B cell (primary cell): ENCODE measurements around the gene ZC3HAV1L. TPM values are rescaled to one million over a fixed set of nuclear protein-coding genes. Genes with fewer than 3 reads are reported as not detected.
A peak's percentile ranks its signal among the peaks of the same experiment; 100 is the strongest.

Source experiments
- ATAC-seq: fragments of 200-7000 bp; cut with Tn5 transposase; one replicate; pipeline ENCODE4 v1.10.0; 2021; ENCODE audit warnings: low read depth, mild to moderate bottlenecking, moderate number of reproducible peaks, moderate library complexity
- CTCF ChIA-PET: fragments of 350-600 bp; sonication (Branson Sonifier 250); formaldehyde crosslinking; loops from one replicate; lab custom pipeline; 2021; ENCODE audit warnings: antibody characterized with exemption, inconsistent platforms; lab: Charles Lee
- POLR2A ChIA-PET: fragments of 350-600 bp; sonication (Branson Sonifier 250); formaldehyde crosslinking; loops from one replicate; lab custom pipeline; 2021; ENCODE audit warnings: antibody characterized with exemption; lab: Charles Lee
- DNase-seq: peaks from one replicate; pipeline ENCODE4 v3.0.0; 2013
- H2AFZ ChIP-seq: 2 replicates; pipeline ENCODE4 v1.6.1; 2012; ENCODE audit warnings: mild to moderate bottlenecking, low read depth, low read length; ENCODE audit not compliant: insufficient read depth, poor library complexity, severe bottlenecking
- H3K27ac ChIP-seq, 2 donors: 1 replicate in 1 of 2; 2 replicates in 1 of 2; pipeline ENCODE4 v1.5.1; 2012 to 2013; ENCODE audit warnings: low read length in 2 of 2, mild to moderate bottlenecking in 2 of 2, moderate library complexity in 1 of 2
- H3K27me3 ChIP-seq, 4 experiments: fragments of 200-600 bp in 1 of 4; sonication (generic) in 1 of 4; replicated peaks in 1 of 4; 1 replicate in 2 of 4; 2 replicates in 2 of 4; pipeline versions ENCODE4 v1.6.1 to v1.7.0; 2013 to 2016; ENCODE audit warnings: low read length in 3 of 4, mild to moderate bottlenecking in 2 of 4, mixed read lengths in 1 of 4, moderate library complexity in 1 of 4; ENCODE audit not compliant: insufficient read depth in 4 of 4, control insufficient read depth in 3 of 4; ENCODE audit errors: control extremely low read depth in 1 of 4
- H3K36me3 ChIP-seq, 2 experiments: replicated peaks in 1 of 2; 1 replicate in 1 of 2; 2 replicates in 1 of 2; pipeline versions ENCODE4 v1.6.1 to v1.7.1; 2013; ENCODE audit warnings: low read length in 1 of 2; ENCODE audit not compliant: insufficient read depth in 2 of 2, control insufficient read depth in 1 of 2; ENCODE audit errors: control extremely low read depth in 1 of 2, extremely low read depth in 1 of 2
- H3K4me1 ChIP-seq, 2 donors: fragments of 200-600 bp in 1 of 2; sonication (generic) in 1 of 2; 1 replicate in 1 of 2; 2 replicates in 1 of 2; pipeline versions ENCODE4 v1.5.1 to v1.6.1; 2013 to 2017; ENCODE audit warnings: low read length in 2 of 2; ENCODE audit not compliant: control insufficient read depth in 2 of 2, insufficient read depth in 2 of 2
- H3K4me2 ChIP-seq: replicated peaks from 2 replicates; pipeline ENCODE3; 2012; ENCODE audit warnings: mild to moderate bottlenecking, low read depth, low read length; ENCODE audit not compliant: poor library complexity, severe bottlenecking
- H3K4me3 ChIP-seq, 5 experiments: fragments of 200-600 bp in 1 of 5; sonication (generic) in 1 of 5; 1 replicate in 3 of 5; 2 replicates in 2 of 5; pipeline versions ENCODE4 v1.5.1 to v1.7.0; 2011 to 2016; ENCODE audit warnings: low read length in 4 of 5, mild to moderate bottlenecking in 4 of 5, low read depth in 2 of 5, control low read depth in 1 of 5, moderate library complexity in 1 of 5; ENCODE audit not compliant: insufficient read depth in 1 of 5; ENCODE audit errors: control extremely low read depth in 1 of 5, extremely low read depth in 1 of 5
- H3K79me2 ChIP-seq: fragments of 200-600 bp; sonication (generic); one replicate; pipeline ENCODE4 v1.6.0; 2016; ENCODE audit warnings: low read length; ENCODE audit not compliant: control insufficient read depth, insufficient read depth
- H3K9ac ChIP-seq: fragments of 200-600 bp; sonication (generic); 2 replicates; pipeline ENCODE4 v1.6.1; 2017; ENCODE audit warnings: mild to moderate bottlenecking, low read length, moderate library complexity
- H3K9me3 ChIP-seq, 3 donors: one replicate each; pipeline versions ENCODE4 v1.6.1 to v1.7.1; 2013; ENCODE audit warnings: low read length in 2 of 3; ENCODE audit not compliant: control insufficient read depth in 2 of 3, insufficient read depth in 1 of 3; ENCODE audit errors: control extremely low read depth in 1 of 3
- H4K20me1 ChIP-seq: 2 replicates; pipeline ENCODE4 v1.6.0; 2012; ENCODE audit warnings: mild to moderate bottlenecking, low read length; ENCODE audit not compliant: insufficient read depth, control insufficient read depth, poor library complexity, severe bottlenecking
- H3K27ac Mint-ChIP-seq: one replicate; pipeline ENCODE4 v1.8.0; 2021; ENCODE audit warnings: mixed read lengths
- H3K27me3 Mint-ChIP-seq: one replicate; pipeline ENCODE4 v1.8.0; 2021; ENCODE audit warnings: mixed read lengths
- H3K4me1 Mint-ChIP-seq: one replicate; pipeline ENCODE4 v1.8.0; 2021; ENCODE audit warnings: mixed read lengths
- H3K4me3 Mint-ChIP-seq: one replicate; pipeline ENCODE4 v1.8.0; 2021; ENCODE audit warnings: mixed read lengths
- H3K9me3 Mint-ChIP-seq: one replicate; pipeline ENCODE4 v1.8.0; 2022; ENCODE audit warnings: mixed read lengths; ENCODE audit not compliant: insufficient read depth
- CTCF ChIP-seq: fragments of 200-600 bp; IDR thresholded peaks from one replicate; pipeline ENCODE4 v1.8.0; 2022; ENCODE audit warnings: antibody characterized with exemption, mild to moderate bottlenecking
- EZH2 ChIP-seq: IDR thresholded peaks from 2 replicates; pipeline ENCODE4 v1.6.1; 2012; ENCODE audit warnings: borderline replicate concordance, low read depth, mild to moderate bottlenecking, moderate library complexity, low read length; ENCODE audit not compliant: insufficient read depth, poor library complexity, severe bottlenecking
- WGBS: methylation state at CpG from one replicate; pipeline ENCODE4 v1.1.5; 2013; ENCODE audit warnings: missing lambda C conversion rate; ENCODE audit not compliant: insufficient coverage; 5-methylcytosine and 5-hydroxymethylcytosine counted together
- intact Hi-C: fragments of 100-400 bp; cut with micrococcal nuclease; formaldehyde crosslinking; loops from one replicate; pipeline ENCODE4 v1.10.0; 2022
- polyA plus RNA-seq: library from polyadenylated mRNA; depleted of rRNA; stranded (reverse); fragments of >200 nt; gene quantifications from 2 replicates; pipeline ENCODE4 v1.2.3, GENCODE V29; 2012
- total RNA-seq, 2 donors: library from RNA; stranded (reverse); fragments of 120-200 nt in 1 of 2; gene quantifications; 1 replicate in 1 of 2; 2 replicates in 1 of 2; pipeline versions ENCODE4 v1.2.3 to v1.2.4, GENCODE V29; 2013 to 2022

Gene ZC3HAV1L
- total and polyA plus RNA-seq, 2 donors (not counting 1 experiment from before 2014, with no cell fraction given) = 0.82 to 1.8 TPM

GRCh38 chr7:138980563-138981291 is 55.1 kb downstream of the ZC3HAV1L start:
- Histone ChIP-seq H3K36me3 (no peaks in the 10 kb centered on the region), H3K27ac (no peak overlapping the region), H3K4me2 (peak overlapping the region; percentile 94), H3K4me3 (peak overlapping the region; percentile 23 to 62 (median 52)), H3K4me1 (peaks cover 12 to 17% of the 10 kb centered on the region in 2 donors), H3K27me3 (peaks cover 0 to 40% (median 24%) of the 10 kb centered on the region in 4 experiments), H3K9me3 (peaks cover 0 to 7% (median 0%) of the 10 kb centered on the region in 3 donors), H4K20me1 (no peaks in the 10 kb centered on the region), H3K9ac (peak overlapping the region; percentile 62), H2AFZ (peak overlapping the region; percentile 73), H3K79me2 (no peaks in the 10 kb centered on the region)
- DNase-seq (peak; percentile 28), ATAC-seq (peak; percentile 31)
- peaks cover 14% of the 10 kb centered on the region for H3K4me1 Mint-ChIP-seq
- intact Hi-C loops = loop anchor here (2.0 to 5.0 kb wide), 2 partner anchors 94 to 252 kb away; partner anchors contain the start of gene UBN2
- WGBS = 1% methylated on average over 68 of the region's 68 CpGs
- no peaks in the 10 kb centered on the region for H3K9me3 Mint-ChIP-seq
- H3K27ac Mint-ChIP-seq = no peak overlapping the region
- H3K4me3 Mint-ChIP-seq = peak overlapping the region; percentile 91
- ChIA-PET POLR2A (interaction anchor here (1.0 kb wide), 1 partner anchor 138 kb away, joined by 3 read pairs; no protein-coding TSS in a partner anchor), CTCF (no interaction called here)
- TF ChIP-seq CTCF (no peak), EZH2 (no peak)
- peaks cover 46% of the 10 kb centered on the region for H3K27me3 Mint-ChIP-seq
